SU-DHL-6 (cell line): Measurements from ENCODE around the gene RNASE13.

Experiments used
- H2AFZ ChIP-seq: fragments of 200-600 bp; sonication (generic); 2 replicates; pipeline ENCODE4 v1.6.1; 2014; ENCODE audit warnings: low read depth, mild to moderate bottlenecking, moderate library complexity, mixed read lengths, antibody characterized with exemption, low read length; ENCODE audit not compliant: severe bottlenecking
- H3F3A ChIP-seq: fragments of 200-600 bp; shearing (Covaris generic); 2 replicates; pipeline ENCODE4 v1.6.0; 2016; ENCODE audit warnings: antibody characterized with exemption, mild to moderate bottlenecking; ENCODE audit not compliant: insufficient read depth
- H3K27ac ChIP-seq: fragments of 200-600 bp; sonication (generic); 2 replicates; pipeline ENCODE4 v1.5.1; 2016; ENCODE audit warnings: low read depth, mild to moderate bottlenecking, low read length, moderate library complexity, mixed read lengths
- H3K27me3 ChIP-seq: fragments of 200-600 bp; sonication (generic), shearing (Covaris generic); 2 replicates; pipeline ENCODE4 v1.6.0; 2014; ENCODE audit warnings: mild to moderate bottlenecking, low read length
- H3K36me3 ChIP-seq: fragments of 200-600 bp; sonication (generic); 2 replicates; pipeline ENCODE4 v1.6.1; 2014; ENCODE audit warnings: mild to moderate bottlenecking, low read length, mixed read lengths
- H3K4me2 ChIP-seq: fragments of 300-600, 200-600 bp; shearing (Covaris generic), sonication (generic); 2 replicates; pipeline ENCODE4 v1.6.0; 2014; ENCODE audit warnings: low read length, low read depth, mild to moderate bottlenecking; ENCODE audit not compliant: poor library complexity, severe bottlenecking
- H3K4me3 ChIP-seq: fragments of 200-600 bp; sonication (generic); 2 replicates; pipeline ENCODE4 v1.5.1; 2014; ENCODE audit warnings: antibody characterized with exemption, low read length, mild to moderate bottlenecking, mixed read lengths; ENCODE audit not compliant: insufficient read depth, poor library complexity, severe bottlenecking
- H3K79me2 ChIP-seq: fragments of 200-600 bp; sonication (generic); 2 replicates; pipeline ENCODE4 v1.6.1; 2014; ENCODE audit warnings: mild to moderate bottlenecking, low read length, moderate library complexity; ENCODE audit not compliant: insufficient read depth
- H3K9ac ChIP-seq: fragments of 200-600 bp; sonication (generic); 2 replicates; pipeline ENCODE4 v1.7.0; 2014; ENCODE audit warnings: mild to moderate bottlenecking, low read length
- H3K9me2 ChIP-seq: fragments of 200-600 bp; sonication (generic); replicated peaks from 2 replicates; pipeline ENCODE4 v1.6.1; 2014; ENCODE audit warnings: low read length; ENCODE audit not compliant: insufficient read depth
- H3K9me3 ChIP-seq: fragments of 200-600 bp; sonication (generic); 2 replicates; pipeline ENCODE4 v1.6.1; 2014; ENCODE audit warnings: low read length, mixed read lengths; ENCODE audit not compliant: insufficient read depth
- H4K20me1 ChIP-seq: fragments of 200-600 bp; sonication (generic); 2 replicates; pipeline ENCODE4 v1.6.1; 2014; ENCODE audit warnings: low read depth, mild to moderate bottlenecking, antibody characterized with exemption, low read length, moderate library complexity, mixed read lengths
- EZH2phosphoT487 ChIP-seq: fragments of 200-600 bp; sonication (generic), shearing (Covaris generic); conservative IDR thresholded peaks from 2 replicates; pipeline ENCODE4 v1.6.1; 2018; ENCODE audit warnings: mild to moderate bottlenecking, antibody characterized with exemption, low read length, moderate library complexity, mixed read lengths
- TF ChIP-seq, protein P1 (sequence below): fragments of 200-600 bp; sonication (generic); IDR thresholded peaks from one replicate; pipeline ENCODE4 v1.5.1; 2017; ENCODE audit warnings: antibody characterized with exemption, mild to moderate bottlenecking, low read length, moderate library complexity; ENCODE audit not compliant: insufficient read depth, poor library complexity, severe bottlenecking

RNASE13 gene

GRCh38 chr14:21075719-21076437 lies 41.3 kb upstream of the RNASE13 start:
- Histone ChIP-seq H3F3A (no peaks in the 10 kb centered on the region), H3K9me2 (no peaks in the 10 kb centered on the region), H3K36me3 (no peaks in the 10 kb centered on the region), H3K79me2 (no peaks in the 10 kb centered on the region), H4K20me1 (no peaks in the 10 kb centered on the region), H3K9ac (no peak overlapping the region), H3K4me2 (no peak overlapping the region), H3K27me3 (no peaks in the 10 kb centered on the region), H3K27ac (no peak overlapping the region), H3K4me3 (no peak overlapping the region), H3K9me3 (no peaks in the 10 kb centered on the region), H2AFZ (no peak overlapping the region)
- TF ChIP-seq EZH2phosphoT487 = no peak
- TF ChIP-seq, protein P1, sequence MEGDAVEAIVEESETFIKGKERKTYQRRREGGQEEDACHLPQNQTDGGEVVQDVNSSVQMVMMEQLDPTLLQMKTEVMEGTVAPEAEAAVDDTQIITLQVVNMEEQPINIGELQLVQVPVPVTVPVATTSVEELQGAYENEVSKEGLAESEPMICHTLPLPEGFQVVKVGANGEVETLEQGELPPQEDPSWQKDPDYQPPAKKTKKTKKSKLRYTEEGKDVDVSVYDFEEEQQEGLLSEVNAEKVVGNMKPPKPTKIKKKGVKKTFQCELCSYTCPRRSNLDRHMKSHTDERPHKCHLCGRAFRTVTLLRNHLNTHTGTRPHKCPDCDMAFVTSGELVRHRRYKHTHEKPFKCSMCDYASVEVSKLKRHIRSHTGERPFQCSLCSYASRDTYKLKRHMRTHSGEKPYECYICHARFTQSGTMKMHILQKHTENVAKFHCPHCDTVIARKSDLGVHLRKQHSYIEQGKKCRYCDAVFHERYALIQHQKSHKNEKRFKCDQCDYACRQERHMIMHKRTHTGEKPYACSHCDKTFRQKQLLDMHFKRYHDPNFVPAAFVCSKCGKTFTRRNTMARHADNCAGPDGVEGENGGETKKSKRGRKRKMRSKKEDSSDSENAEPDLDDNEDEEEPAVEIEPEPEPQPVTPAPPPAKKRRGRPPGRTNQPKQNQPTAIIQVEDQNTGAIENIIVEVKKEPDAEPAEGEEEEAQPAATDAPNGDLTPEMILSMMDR = no peak

GRCh38 chr14:21074398-21075272 lies 40.0 kb upstream of the RNASE13 start:
- H3K79me2 ChIP-seq = no peaks in the 10 kb centered on the region
- no peaks in the 10 kb centered on the region for H3K27me3 ChIP-seq
- no peaks in the 10 kb centered on the region for H3K9me2 ChIP-seq
- H2AFZ ChIP-seq = no peak overlapping the region
- no peak overlapping the region for H3K4me3 ChIP-seq
- no peaks in the 10 kb centered on the region for H4K20me1 ChIP-seq
- no peaks in the 10 kb centered on the region for H3F3A ChIP-seq
- H3K27ac ChIP-seq = no peak overlapping the region
- H3K36me3 ChIP-seq = no peaks in the 10 kb centered on the region
- TF ChIP-seq, protein P1 = no peak
- TF ChIP-seq EZH2phosphoT487 = no peak
- no peak overlapping the region for H3K9ac ChIP-seq
- no peak overlapping the region for H3K4me2 ChIP-seq
- H3K9me3 ChIP-seq = no peaks in the 10 kb centered on the region

GRCh38 chr14:21073921-21074320 lies 39.3 kb upstream of the RNASE13 start:
- H3K4me3 ChIP-seq = no peak overlapping the region
- H4K20me1 ChIP-seq = no peaks in the 10 kb centered on the region
- H3F3A ChIP-seq = no peaks in the 10 kb centered on the region
- no peak overlapping the region for H3K9ac ChIP-seq
- no peak overlapping the region for H3K4me2 ChIP-seq
- TF ChIP-seq EZH2phosphoT487 = no peak
- TF ChIP-seq, protein P1 = no peak
- no peak overlapping the region for H2AFZ ChIP-seq
- no peaks in the 10 kb centered on the region for H3K27me3 ChIP-seq
- H3K9me2 ChIP-seq = no peaks in the 10 kb centered on the region
- no peak overlapping the region for H3K27ac ChIP-seq
- no peaks in the 10 kb centered on the region for H3K9me3 ChIP-seq
- no peaks in the 10 kb centered on the region for H3K79me2 ChIP-seq
- no peaks in the 10 kb centered on the region for H3K36me3 ChIP-seq
